Omental fat pad (tissue), 4 donors: ENCODE data around the gene TRPV4. TPM values are rescaled to one million over a fixed set of nuclear protein-coding genes. Genes with fewer than 3 reads are reported as not detected.

Source experiments
- ATAC-seq: fragments of 150-250 bp; one replicate; pipeline ENCODE4 v1.9.1; 2016; ENCODE audit warnings: mild to moderate bottlenecking, moderate library complexity; ENCODE audit not compliant: low FRiP score
- DNase-seq: peaks from one replicate; pipeline ENCODE4 v3.0.0-alpha.2; 2019; ENCODE audit warnings: low spot score
- total RNA-seq, 4 donors: library from RNA; depleted of rRNA; stranded (reverse); fragments of >200 nt; gene quantifications; one replicate each; pipeline ENCODE4 v1.1.0, GENCODE V29; 2016
- TF ChIP-seq, protein P1 (sequence below), 3 donors: fragments of 450-650 bp; IDR thresholded peaks; one replicate each; pipeline ENCODE4 v1.5.1; 2016 to 2017; ENCODE audit warnings: antibody characterized with exemption in 3 of 3, mild to moderate bottlenecking in 3 of 3, moderate library complexity in 2 of 3

TRPV4 gene
- total RNA-seq, 4 donors from 2014 or later: 1.2 to 2.4 (median 1.6) TPM

DNA sequence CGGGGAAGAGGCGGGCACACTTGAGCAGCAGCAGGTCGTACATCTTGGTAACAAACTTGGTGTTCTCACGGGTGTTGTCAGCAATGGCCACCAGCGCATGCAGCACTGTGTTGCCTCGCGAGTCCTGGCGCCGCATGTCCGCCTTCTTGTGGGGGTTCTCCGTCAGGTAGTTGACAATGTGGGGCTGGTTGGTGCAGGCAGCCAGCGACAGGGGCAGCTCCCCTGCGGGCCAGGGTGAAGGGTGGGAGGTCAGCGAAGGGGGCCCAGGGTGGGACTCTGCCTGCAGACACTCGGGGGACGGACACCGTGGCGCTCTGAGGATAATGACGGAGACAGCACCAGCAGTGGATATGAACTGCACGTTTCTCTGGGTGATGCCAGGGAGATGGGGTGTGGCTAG is 34.5 kb downstream of the TRPV4 start:
- DNase-seq (no peak), ATAC-seq (no peak)
- TF ChIP-seq, protein P1, sequence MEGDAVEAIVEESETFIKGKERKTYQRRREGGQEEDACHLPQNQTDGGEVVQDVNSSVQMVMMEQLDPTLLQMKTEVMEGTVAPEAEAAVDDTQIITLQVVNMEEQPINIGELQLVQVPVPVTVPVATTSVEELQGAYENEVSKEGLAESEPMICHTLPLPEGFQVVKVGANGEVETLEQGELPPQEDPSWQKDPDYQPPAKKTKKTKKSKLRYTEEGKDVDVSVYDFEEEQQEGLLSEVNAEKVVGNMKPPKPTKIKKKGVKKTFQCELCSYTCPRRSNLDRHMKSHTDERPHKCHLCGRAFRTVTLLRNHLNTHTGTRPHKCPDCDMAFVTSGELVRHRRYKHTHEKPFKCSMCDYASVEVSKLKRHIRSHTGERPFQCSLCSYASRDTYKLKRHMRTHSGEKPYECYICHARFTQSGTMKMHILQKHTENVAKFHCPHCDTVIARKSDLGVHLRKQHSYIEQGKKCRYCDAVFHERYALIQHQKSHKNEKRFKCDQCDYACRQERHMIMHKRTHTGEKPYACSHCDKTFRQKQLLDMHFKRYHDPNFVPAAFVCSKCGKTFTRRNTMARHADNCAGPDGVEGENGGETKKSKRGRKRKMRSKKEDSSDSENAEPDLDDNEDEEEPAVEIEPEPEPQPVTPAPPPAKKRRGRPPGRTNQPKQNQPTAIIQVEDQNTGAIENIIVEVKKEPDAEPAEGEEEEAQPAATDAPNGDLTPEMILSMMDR (IDR thresholded peaks at IDR 0.05): no peak

DNA sequence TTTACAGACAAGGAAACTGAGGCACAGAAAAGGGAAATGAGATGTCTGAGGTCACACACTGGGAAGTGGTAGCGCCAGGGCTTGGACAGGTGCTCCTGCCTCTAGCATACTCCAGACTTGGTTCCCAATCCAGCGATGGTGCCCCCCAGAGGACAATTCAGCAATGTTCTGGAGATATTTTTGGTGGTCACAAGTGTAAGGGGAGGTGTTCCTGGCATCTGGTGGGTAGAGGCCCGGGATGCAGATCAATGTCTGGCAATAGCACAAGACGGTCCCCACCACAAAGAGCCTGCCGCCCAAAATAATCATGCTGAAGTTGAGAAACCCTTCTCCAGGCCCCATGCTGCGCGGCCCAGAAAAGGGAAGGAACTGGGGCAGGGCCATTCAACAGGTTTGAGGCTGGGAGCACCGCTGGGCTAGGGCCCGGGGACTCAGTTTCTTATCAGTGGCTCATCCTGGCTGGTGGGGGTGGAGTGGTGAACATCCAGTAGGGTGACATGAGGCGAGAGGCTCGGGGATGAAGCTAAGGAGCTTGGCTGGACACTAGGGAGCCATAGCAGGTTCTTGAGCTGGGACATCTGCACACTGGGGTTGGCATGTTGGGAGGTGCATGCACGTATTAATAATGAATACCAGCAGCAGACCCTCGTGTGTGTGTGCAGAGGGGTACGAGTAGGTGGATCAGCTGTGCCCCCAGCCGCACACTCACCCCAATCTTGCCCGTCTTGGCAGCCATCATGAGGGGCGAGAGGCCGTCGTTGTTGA is 35.1 kb downstream of the TRPV4 start:
- ATAC-seq (no peak), DNase-seq (no peak)
- TF ChIP-seq, protein P1 (IDR thresholded peaks at IDR 0.05): no peak

DNA sequence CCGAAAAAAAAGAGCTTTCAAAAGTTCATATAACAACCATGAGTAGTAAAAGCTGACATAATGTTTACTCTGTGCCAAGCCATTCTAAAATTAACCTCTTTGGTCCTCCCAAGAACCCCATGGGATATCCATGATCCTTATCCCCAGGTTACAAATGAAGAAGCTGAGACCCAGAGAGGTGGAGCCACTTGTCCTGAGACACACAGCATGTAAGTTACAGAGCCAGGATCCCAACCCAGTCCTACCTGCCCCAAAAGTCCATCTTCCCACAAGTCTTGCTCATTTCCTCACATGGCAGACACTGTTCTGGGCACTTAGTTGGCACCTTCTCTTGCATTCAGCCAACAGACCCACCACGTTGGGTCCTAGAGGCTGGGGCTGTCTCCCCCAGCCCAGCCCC is 37.1 kb downstream of the TRPV4 start:
- TF ChIP-seq, protein P1 (IDR thresholded peaks at IDR 0.05): no peak
- DNase-seq (no peak), ATAC-seq (no peak)

DNA sequence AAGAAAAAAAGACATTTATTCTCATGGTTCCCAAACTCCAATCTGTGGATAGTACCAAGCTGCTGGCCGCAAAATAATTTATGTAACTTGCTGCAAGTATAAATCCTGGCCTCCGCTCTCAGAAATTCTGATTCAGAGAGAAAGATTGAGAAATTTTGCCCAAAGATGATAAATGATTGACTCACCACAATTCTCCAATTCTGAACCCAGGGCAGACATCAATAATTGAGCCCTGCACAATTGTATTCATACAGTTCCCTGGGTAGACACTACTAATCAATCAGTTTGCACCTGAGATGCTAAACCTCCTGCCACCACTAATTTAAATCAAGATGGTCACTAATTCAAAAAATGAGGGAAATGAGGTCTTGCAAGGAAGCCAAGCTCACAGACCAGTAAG is 38.2 kb downstream of the TRPV4 start:
- ATAC-seq (no peak), DNase-seq (no peak)
- TF ChIP-seq, protein P1 (IDR thresholded peaks at IDR 0.05): no peak

DNA sequence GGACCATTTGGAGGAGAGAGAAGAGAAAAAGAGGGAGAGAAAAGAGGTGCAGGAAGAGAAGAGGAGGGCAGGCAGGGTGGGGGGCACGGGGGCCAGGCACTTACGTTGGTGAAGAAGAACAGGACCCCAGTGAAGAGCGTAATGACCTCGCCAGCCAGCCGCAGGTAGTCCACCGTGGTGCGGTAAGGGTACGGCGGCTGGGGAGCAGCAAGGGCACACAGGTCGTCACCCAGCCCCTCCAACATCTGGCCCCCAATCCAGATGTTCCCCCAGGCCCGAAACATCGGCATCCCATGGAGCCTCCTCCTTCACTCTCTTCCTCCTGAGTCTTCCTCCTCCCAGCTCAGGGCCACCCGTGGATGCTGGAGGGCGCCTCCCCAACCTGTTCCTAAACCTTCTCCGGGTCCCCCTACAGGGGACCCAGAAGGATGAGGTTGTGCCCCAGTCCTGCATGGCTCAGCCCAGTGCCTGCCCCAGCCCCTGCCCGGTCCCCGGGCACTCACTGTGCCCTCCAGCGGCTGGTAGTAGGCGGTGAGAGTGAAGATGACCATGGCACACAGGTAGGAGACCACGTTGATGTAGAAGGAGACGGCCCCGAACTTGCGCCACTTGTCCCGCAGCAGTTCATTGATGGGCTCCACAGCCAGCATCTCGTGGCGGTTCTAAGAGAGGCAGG is 39.2 kb downstream of the TRPV4 start:
- ATAC-seq: no peak

DNA sequence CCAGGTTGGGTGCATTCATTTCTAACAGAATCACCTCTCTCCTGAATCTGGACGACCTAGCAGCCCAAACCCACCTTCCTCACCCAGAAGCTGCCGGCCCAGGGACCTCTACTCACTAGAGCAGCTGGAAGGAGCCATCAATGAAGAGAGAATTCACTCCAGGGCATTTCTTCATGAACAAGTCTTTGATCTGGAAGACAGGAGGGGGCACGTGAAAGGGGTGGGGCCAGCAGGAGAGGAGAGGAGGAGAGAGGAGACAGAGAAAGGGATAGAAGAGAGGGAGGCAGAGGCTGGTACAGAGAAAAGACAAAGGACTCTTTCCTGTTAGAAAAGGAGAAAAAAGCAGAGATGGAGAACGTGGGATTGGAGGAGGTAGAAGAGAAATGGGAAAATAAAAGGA is 39.8 kb downstream of the TRPV4 start:
- TF ChIP-seq, protein P1 (IDR thresholded peaks at IDR 0.05): no peak
- ATAC-seq (no peak), DNase-seq (no peak)

More for the DNA sequence above, 39.2 kb downstream of the TRPV4 start:
- TF ChIP-seq, protein P1 (IDR thresholded peaks at IDR 0.05): no peak
- DNase-seq: no peak

DNA sequence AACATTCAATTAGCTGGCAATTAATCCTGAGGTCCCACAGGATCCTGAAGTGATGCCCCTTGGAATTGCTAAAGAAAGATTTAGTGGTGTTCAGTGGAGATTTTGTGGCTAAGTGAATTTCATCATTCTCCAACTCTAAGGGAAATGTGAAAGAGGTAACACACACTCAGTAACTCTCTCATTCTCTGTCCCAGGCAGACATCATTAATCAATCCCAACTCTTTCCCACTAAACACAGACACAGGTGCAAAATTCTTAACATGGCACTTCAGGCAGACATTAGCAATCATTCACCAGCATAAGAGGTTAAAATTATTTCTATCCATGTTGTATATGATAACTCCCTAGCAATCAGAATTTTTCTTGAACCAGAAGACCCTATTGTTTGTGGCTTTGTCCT is 40.2 kb downstream of the TRPV4 start:
- DNase-seq: no peak
- ATAC-seq: no peak
- TF ChIP-seq, protein P1 (IDR thresholded peaks at IDR 0.05): no peak
